Neural cell (in vitro differentiated cells): Measurements from ENCODE around the gene CIBAR2. TPM values are rescaled to one million over a fixed set of nuclear protein-coding genes. Genes with fewer than 3 reads are reported as not detected.

ENCODE experiments used
- H2AFZ ChIP-seq: fragments of 200-600, 300-800 bp; sonication (generic), shearing (Covaris generic); 2 replicates; pipeline ENCODE4 v1.6.0; 2014; ENCODE audit warnings: low read depth, mild to moderate bottlenecking, antibody characterized with exemption, low read length, moderate library complexity
- H3F3A ChIP-seq: fragments of 200-600 bp; shearing (Covaris generic); 2 replicates; pipeline ENCODE4 v1.6.1; 2016; ENCODE audit warnings: mild to moderate bottlenecking, moderate library complexity, mixed read lengths, antibody characterized with exemption, low read length; ENCODE audit not compliant: insufficient read depth, poor library complexity, severe bottlenecking
- H3K27ac ChIP-seq: fragments of 200-600, 300-800 bp; sonication (generic), shearing (Covaris generic); 2 replicates; pipeline ENCODE4 v1.5.1; 2014; ENCODE audit warnings: mild to moderate bottlenecking, low read length, moderate library complexity
- H3K27me3 ChIP-seq: fragments of 300-800, 200-600 bp; sonication (generic), shearing (Covaris generic); 2 replicates; pipeline ENCODE4 v1.6.0; 2014; ENCODE audit warnings: mild to moderate bottlenecking, low read depth, low read length, moderate library complexity; ENCODE audit not compliant: insufficient read depth
- H3K36me3 ChIP-seq: fragments of 300-800, 200-600 bp; sonication (generic), shearing (Covaris generic); 2 replicates; pipeline ENCODE4 v1.5.1; 2014; ENCODE audit warnings: mild to moderate bottlenecking, antibody characterized with exemption, low read length, moderate library complexity; ENCODE audit not compliant: insufficient read depth
- H3K4me2 ChIP-seq: fragments of 300-800, 200-600 bp; sonication (generic), shearing (Covaris generic); 2 replicates; pipeline ENCODE4 v1.6.0; 2014; ENCODE audit warnings: mild to moderate bottlenecking, low read length
- H3K4me3 ChIP-seq: fragments of 300-800, 200-600 bp; sonication (generic), shearing (Covaris generic); 2 replicates; pipeline ENCODE4 v1.5.1; 2014; ENCODE audit warnings: mild to moderate bottlenecking, low read length, moderate library complexity
- H3K79me2 ChIP-seq: fragments of 200-600 bp; shearing (Covaris generic); replicated peaks from 2 replicates; pipeline ENCODE4 v1.6.0; 2014; ENCODE audit warnings: mild to moderate bottlenecking, low read length, moderate library complexity; ENCODE audit not compliant: insufficient read depth
- H3K9ac ChIP-seq: fragments of 300-800, 200-600 bp; sonication (generic), shearing (Covaris generic); 2 replicates; pipeline ENCODE4 v1.6.1; 2016; ENCODE audit warnings: mild to moderate bottlenecking, low read length, mixed read lengths
- H3K9me2 ChIP-seq: fragments of 200-600 bp; shearing (Covaris generic); 2 replicates; pipeline ENCODE4 v1.6.1; 2016; ENCODE audit warnings: mild to moderate bottlenecking, low read length, mixed read lengths; ENCODE audit not compliant: insufficient read depth
- H3K9me3 ChIP-seq: fragments of 200-600, 300-800 bp; sonication (generic), shearing (Covaris generic); 2 replicates; pipeline ENCODE4 v1.6.1; 2016; ENCODE audit warnings: mild to moderate bottlenecking, mixed run types, low read length, moderate library complexity, mixed read lengths
- H4K20me1 ChIP-seq: fragments of 200-600 bp; shearing (Covaris generic); 2 replicates; pipeline ENCODE4 v1.6.1; 2016; ENCODE audit warnings: mild to moderate bottlenecking, mixed run types; ENCODE audit not compliant: insufficient read depth
- CTCF ChIP-seq: fragments of 450-650 bp; IDR thresholded peaks from 2 replicates; pipeline ENCODE4 v1.5.1; 2014; ENCODE audit warnings: antibody characterized with exemption, mild to moderate bottlenecking, moderate library complexity; ENCODE audit not compliant: poor library complexity, severe bottlenecking
- EP300 ChIP-seq: fragments of 450-650 bp; conservative IDR thresholded peaks from 2 replicates; pipeline ENCODE4 v1.6.1; 2014; ENCODE audit warnings: antibody characterized with exemption, mild to moderate bottlenecking, moderate library complexity; ENCODE audit not compliant: poor library complexity, severe bottlenecking
- EZH2 ChIP-seq: fragments of 200-600, 300-800 bp; shearing (Covaris generic), sonication (generic); IDR thresholded peaks from 2 replicates; pipeline ENCODE4 v1.6.1; 2014; ENCODE audit warnings: antibody characterized with exemption, low read length, borderline replicate concordance, mild to moderate bottlenecking; ENCODE audit not compliant: insufficient read depth, poor library complexity, severe bottlenecking
- MXI1 ChIP-seq: fragments of 450-650 bp; conservative IDR thresholded peaks from 2 replicates; pipeline ENCODE4 v1.6.1; 2014; ENCODE audit warnings: antibody characterized with exemption, mild to moderate bottlenecking; ENCODE audit not compliant: poor library complexity, severe bottlenecking
- POLR2AphosphoS5 ChIP-seq: IDR thresholded peaks from 2 replicates; pipeline ENCODE4 v1.6.1; 2012
- RAD21 ChIP-seq: fragments of 450-650 bp; conservative IDR thresholded peaks from 2 replicates; pipeline ENCODE4 v1.6.1; 2014; ENCODE audit warnings: antibody characterized with exemption, mild to moderate bottlenecking, moderate library complexity
- REST ChIP-seq: IDR thresholded peaks from 2 replicates; pipeline ENCODE4 v1.6.1; 2012; ENCODE audit warnings: borderline replicate concordance
- SMC3 ChIP-seq: fragments of 450-650 bp; conservative IDR thresholded peaks from 2 replicates; pipeline ENCODE4 v1.6.1; 2014; ENCODE audit warnings: antibody characterized with exemption, mild to moderate bottlenecking, moderate library complexity; ENCODE audit not compliant: poor library complexity
- TAF1 ChIP-seq: IDR thresholded peaks from 2 replicates; pipeline ENCODE4 v1.6.1; 2012; ENCODE audit warnings: low read depth
- polyA plus RNA-seq: library from polyadenylated mRNA; depleted of rRNA; stranded (reverse); fragments of >200 nt; gene quantifications from 2 replicates; pipeline ENCODE4 v1.2.3, GENCODE V29; 2014

The CIBAR2 gene
- polyA plus RNA-seq, 1 donor from 2014 or later, result not detected

- no peaks in the 10 kb centered on the region for H4K20me1 ChIP-seq
- H3K4me2 ChIP-seq, result no peak overlapping the region
- H3K9me3 ChIP-seq, result no peaks in the 10 kb centered on the region
- H3K9ac ChIP-seq, result no peak overlapping the region
- no peaks in the 10 kb centered on the region for H3K9me2 ChIP-seq
- TF ChIP-seq MXI1 (no peak), EZH2 (no peak), TAF1 (no peak), POLR2AphosphoS5 (no peak), REST (no peak), SMC3 (no peak), CTCF (no peak), RAD21 (no peak), EP300 (no peak)
- no peaks in the 10 kb centered on the region for H3K36me3 ChIP-seq
- H3F3A ChIP-seq, result no peaks in the 10 kb centered on the region
- H3K27ac ChIP-seq, result no peak overlapping the region
- no peaks in the 10 kb centered on the region for H3K79me2 ChIP-seq
- no peaks in the 10 kb centered on the region for H3K27me3 ChIP-seq
- H2AFZ ChIP-seq, result no peak overlapping the region
- no peak overlapping the region for H3K4me3 ChIP-seq
Measured at GRCh38 chr16:85087899-85088569, 24.2 kb downstream of the CIBAR2 start.

GRCh38 chr16:85086347-85087291 is 25.7 kb downstream of the CIBAR2 start:
- H3K9me3 ChIP-seq, result no peaks in the 10 kb centered on the region
- H3F3A ChIP-seq, result no peaks in the 10 kb centered on the region
- no peak overlapping the region for H3K9ac ChIP-seq
- H3K4me2 ChIP-seq, result no peak overlapping the region
- no peak overlapping the region for H3K27ac ChIP-seq
- no peaks in the 10 kb centered on the region for H3K27me3 ChIP-seq
- H3K36me3 ChIP-seq, result no peaks in the 10 kb centered on the region
- no peaks in the 10 kb centered on the region for H3K79me2 ChIP-seq
- H2AFZ ChIP-seq, result no peak overlapping the region
- H3K4me3 ChIP-seq, result no peak overlapping the region
- TF ChIP-seq REST (no peak), MXI1 (no peak), EP300 (no peak), TAF1 (no peak), EZH2 (no peak), SMC3 (peak; percentile 73), POLR2AphosphoS5 (no peak), RAD21 (peak; percentile 50), CTCF (peak; percentile 68)
- H4K20me1 ChIP-seq, result no peaks in the 10 kb centered on the region
- no peaks in the 10 kb centered on the region for H3K9me2 ChIP-seq
